ENCODE results near the gene FAM174C. TPM values are rescaled to one million over a fixed set of nuclear protein-coding genes. Genes with fewer than 3 reads are reported as not detected.

Gene FAM174C
- total and polyA plus RNA-seq, 10 of the 15 experiments (the other 5 are each of a cell fraction or from before 2014, with no cell fraction given), result 0.89 to 94.6 (median 43.6) TPM

- Histone ChIP-seq H3K36me3 (ENCODE audit: control insufficient read depth in 2 of 2, insufficient read depth in 2 of 2, low read length in 1 of 2) (no peaks in the 10 kb centered on the region), H3K79me2 (ENCODE audit: control insufficient read depth, insufficient read depth, low read length) (no peaks in the 10 kb centered on the region), H4K20me1 (ENCODE audit: control insufficient read depth, insufficient read depth) (no peaks in the 10 kb centered on the region), H3K9me3 (replicated peaks; ENCODE audit: control insufficient read depth, insufficient read depth, low read length) (no peaks in the 10 kb centered on the region), H3K4me1 (ENCODE audit: control insufficient read depth, insufficient read depth, low read length) (no peaks in the 10 kb centered on the region), H3K4me3 (no peak overlapping the region), H3K9ac (ENCODE audit: control insufficient read depth, insufficient read depth, low read length) (no peak overlapping the region), H3K27me3 (replicated peaks in 1 of 2; ENCODE audit: control insufficient read depth in 2 of 2, insufficient read depth in 2 of 2, low read length in 1 of 2) (peaks cover 6 to 10% of the 10 kb centered on the region in 2 experiments; a peak in 3 of 4 replicates), H3K4me2 (ENCODE audit: control insufficient read depth, insufficient read depth) (no peak overlapping the region), H3K27ac (ENCODE audit: control insufficient read depth, insufficient read depth) (no peak overlapping the region), H2AFZ (ENCODE audit: control insufficient read depth, low read depth, low read length) (no peak overlapping the region)
- WGBS (ENCODE audit: insufficient coverage, insufficient replicate concordance, low lambda C conversion rate, missing lambda C conversion rate), result 46% methylated on average over 9 of the region's 9 CpGs
- TF ChIP-seq MYC (IDR thresholded peaks at IDR 0.05; ENCODE audit: insufficient read depth, insufficient read length, insufficient replicate concordance, low read length, severe bottlenecking), result no peak
- TF ChIP-seq SPI1 (IDR thresholded peaks at IDR 0.05; ENCODE audit: borderline replicate concordance, insufficient read depth, low read depth, low read length), result no peak
- TF ChIP-seq HCFC1 (IDR thresholded peaks at IDR 0.05; ENCODE audit: low read length), result no peak
- no peak for TF ChIP-seq JUNB (IDR thresholded peaks at IDR 0.05)
- TF ChIP-seq, protein P1, sequence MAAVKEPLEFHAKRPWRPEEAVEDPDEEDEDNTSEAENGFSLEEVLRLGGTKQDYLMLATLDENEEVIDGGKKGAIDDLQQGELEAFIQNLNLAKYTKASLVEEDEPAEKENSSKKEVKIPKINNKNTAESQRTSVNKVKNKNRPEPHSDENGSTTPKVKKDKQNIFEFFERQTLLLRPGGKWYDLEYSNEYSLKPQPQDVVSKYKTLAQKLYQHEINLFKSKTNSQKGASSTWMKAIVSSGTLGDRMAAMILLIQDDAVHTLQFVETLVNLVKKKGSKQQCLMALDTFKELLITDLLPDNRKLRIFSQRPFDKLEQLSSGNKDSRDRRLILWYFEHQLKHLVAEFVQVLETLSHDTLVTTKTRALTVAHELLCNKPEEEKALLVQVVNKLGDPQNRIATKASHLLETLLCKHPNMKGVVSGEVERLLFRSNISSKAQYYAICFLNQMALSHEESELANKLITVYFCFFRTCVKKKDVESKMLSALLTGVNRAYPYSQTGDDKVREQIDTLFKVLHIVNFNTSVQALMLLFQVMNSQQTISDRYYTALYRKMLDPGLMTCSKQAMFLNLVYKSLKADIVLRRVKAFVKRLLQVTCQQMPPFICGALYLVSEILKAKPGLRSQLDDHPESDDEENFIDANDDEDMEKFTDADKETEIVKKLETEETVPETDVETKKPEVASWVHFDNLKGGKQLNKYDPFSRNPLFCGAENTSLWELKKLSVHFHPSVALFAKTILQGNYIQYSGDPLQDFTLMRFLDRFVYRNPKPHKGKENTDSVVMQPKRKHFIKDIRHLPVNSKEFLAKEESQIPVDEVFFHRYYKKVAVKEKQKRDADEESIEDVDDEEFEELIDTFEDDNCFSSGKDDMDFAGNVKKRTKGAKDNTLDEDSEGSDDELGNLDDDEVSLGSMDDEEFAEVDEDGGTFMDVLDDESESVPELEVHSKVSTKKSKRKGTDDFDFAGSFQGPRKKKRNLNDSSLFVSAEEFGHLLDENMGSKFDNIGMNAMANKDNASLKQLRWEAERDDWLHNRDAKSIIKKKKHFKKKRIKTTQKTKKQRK (IDR thresholded peaks at IDR 0.05; ENCODE audit: low read depth, low read length), result no peak
- TF ChIP-seq NR2F1 (conservative IDR thresholded peaks at IDR 0.05), result no peak
- no peak for TF ChIP-seq STAT3 (IDR thresholded peaks at IDR 0.05; ENCODE audit: low read depth, low read length)
- no peak for TF ChIP-seq NRF1 (conservative IDR thresholded peaks at IDR 0.05; ENCODE audit: low read depth, low read length)
- TF ChIP-seq TARDBP (IDR thresholded peaks at IDR 0.05; ENCODE audit: borderline replicate concordance), result no peak
- no peak for TF ChIP-seq SRF (IDR thresholded peaks at IDR 0.05; ENCODE audit: low read depth in 2 of 2, low read length in 2 of 2)
- TF ChIP-seq, protein P2, sequence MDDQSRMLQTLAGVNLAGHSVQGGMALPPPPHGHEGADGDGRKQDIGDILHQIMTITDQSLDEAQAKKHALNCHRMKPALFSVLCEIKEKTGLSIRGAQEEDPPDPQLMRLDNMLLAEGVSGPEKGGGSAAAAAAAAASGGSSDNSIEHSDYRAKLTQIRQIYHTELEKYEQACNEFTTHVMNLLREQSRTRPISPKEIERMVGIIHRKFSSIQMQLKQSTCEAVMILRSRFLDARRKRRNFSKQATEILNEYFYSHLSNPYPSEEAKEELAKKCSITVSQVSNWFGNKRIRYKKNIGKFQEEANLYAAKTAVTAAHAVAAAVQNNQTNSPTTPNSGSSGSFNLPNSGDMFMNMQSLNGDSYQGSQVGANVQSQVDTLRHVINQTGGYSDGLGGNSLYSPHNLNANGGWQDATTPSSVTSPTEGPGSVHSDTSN (IDR thresholded peaks at IDR 0.05; ENCODE audit: insufficient replicate concordance, low read depth, low read length), result no peak
- SMC1A ChIA-PET (ENCODE audit: uncharacterized antibody, unreplicated experiment), result no interaction called here
- in situ Hi-C loops (cut with MboI) (no loop called here), intact Hi-C loops (cut with micrococcal nuclease; ENCODE audit: unreplicated experiment) (no loop called here)
- CTCF ChIA-PET, result no interaction called here
- POLR2A ChIA-PET, result interaction anchor here (0.7 kb wide), 1 partner anchor 239 kb away, joined by 5 read pairs; no protein-coding TSS in a partner anchor
- ATAC-seq, result no peak
- DNase-seq (ENCODE audit: low read depth, low spot score), result no peak
- no TSS peak for BruUV-seq (replicated peaks)
- RAD21 ChIA-PET (ENCODE audit: unreplicated experiment), result no interaction called here
- no peak for FAIRE-seq
Observed at GRCh38 chr19:1321539-1321938, 46.2 kb downstream of the FAM174C start.

All from GM12878 (cell line).